ENCODE results near the gene TNIP2.

DNA sequence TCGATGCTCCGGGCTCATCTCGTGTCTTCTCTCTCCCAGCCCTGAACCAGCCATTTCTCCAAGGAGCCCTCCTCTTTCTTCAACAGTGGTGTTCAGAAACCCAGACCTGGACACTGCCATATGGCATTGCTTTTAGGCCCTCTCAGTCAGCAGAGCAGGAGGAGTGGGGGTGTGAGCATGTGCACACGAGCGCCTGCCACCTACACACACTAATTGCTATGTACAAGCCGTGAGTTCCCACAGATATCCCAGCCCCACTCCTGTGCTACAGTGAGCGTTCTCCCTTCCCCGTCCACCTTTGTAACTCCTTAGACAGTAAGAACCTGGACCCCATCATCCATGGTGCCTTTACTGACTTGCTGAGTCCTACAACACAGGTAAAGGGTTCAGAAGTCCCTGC, 53.8 kb downstream of the TNIP2 start:
- TF ChIP-seq POLR2A (IDR thresholded peaks at IDR 0.05; ENCODE audit: low read length) (no peak), GATA1 (IDR thresholded peaks at IDR 0.05; ENCODE audit: low read depth, low read length) (no peak)
